ENCODE data around the gene STUM.

Gene STUM

DNA sequence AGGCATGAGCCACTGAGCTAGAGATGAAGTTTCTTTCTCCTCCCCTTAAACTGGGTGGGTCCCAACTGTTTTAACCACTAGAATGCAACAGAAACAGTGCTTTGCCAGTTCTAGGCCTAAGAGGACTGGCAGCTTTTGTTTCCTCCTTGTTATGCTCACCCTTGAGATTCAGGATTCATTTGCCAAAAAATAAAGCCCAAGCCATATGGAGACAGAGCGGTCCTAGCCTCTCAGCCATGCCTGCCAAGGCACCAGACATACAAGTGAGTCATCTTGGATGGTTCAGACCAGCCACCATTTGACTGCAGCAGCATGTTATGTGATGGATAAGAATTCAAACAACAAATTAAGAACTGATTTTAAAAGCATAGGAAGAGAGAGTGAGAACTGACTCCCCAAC lies 38.1 kb upstream of the STUM start:
- Histone ChIP-seq H3K9me2 (replicated peaks; ENCODE audit: insufficient read depth, low read length) (no peaks in the 10 kb centered on the region), H3K27me3 (replicated peaks; ENCODE audit: insufficient read depth, low read length) (no peaks in the 10 kb centered on the region), H3K4me1 (ENCODE audit: low read length) (no peaks in the 10 kb centered on the region), H3F3A (ENCODE audit: insufficient read depth, low read length) (no peaks in the 10 kb centered on the region), H4K20me1 (ENCODE audit: insufficient read depth, low read length) (no peaks in the 10 kb centered on the region), H3K4me3 (ENCODE audit: low read length) (no peak overlapping the region), H3K79me2 (ENCODE audit: low read length) (no peaks in the 10 kb centered on the region), H3K4me2 (ENCODE audit: low read depth, low read length) (no peak overlapping the region), H3K27ac (ENCODE audit: low read length) (no peak overlapping the region), H3K9ac (ENCODE audit: low read length) (no peak overlapping the region), H3K36me3 (replicated peaks; ENCODE audit: insufficient read depth, low read length) (no peaks in the 10 kb centered on the region), H2AFZ (ENCODE audit: low read length) (no peak overlapping the region), H3K9me3 (replicated peaks; ENCODE audit: insufficient read depth, low read length) (no peaks in the 10 kb centered on the region)
- no peak for DNase-seq
- TF ChIP-seq EZH2phosphoT487 (IDR thresholded peaks at IDR 0.05; ENCODE audit: low read length), result no peak
- TF ChIP-seq EZH2 (optimal IDR thresholded peaks at IDR 0.05; ENCODE audit: low read depth, low read length), result no peak
- TF ChIP-seq CTCF (IDR thresholded peaks at IDR 0.05; ENCODE audit: low read length), result no peak

DNA sequence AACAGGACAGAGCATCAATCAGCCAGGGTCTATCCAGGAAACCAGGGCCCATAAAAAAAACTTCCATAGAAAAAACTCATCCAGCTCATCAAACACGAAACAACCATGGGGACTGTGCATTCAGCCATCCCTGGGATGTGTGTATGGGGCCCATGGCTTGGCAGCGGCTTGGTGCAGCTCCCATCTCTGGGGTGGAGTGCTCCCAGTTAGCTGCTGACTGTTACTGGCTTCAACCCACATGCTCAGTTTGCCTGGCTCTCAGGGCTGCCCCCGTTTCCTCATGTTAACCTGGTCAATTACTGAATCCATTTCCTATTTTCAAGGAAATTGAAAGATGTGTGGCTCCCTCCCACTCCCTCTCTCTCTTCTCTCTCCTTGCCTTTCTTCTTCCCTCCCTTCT lies 37.3 kb upstream of the STUM start:
- Histone ChIP-seq H3K4me1 (ENCODE audit: low read length) (no peaks in the 10 kb centered on the region), H3K79me2 (ENCODE audit: low read length) (no peaks in the 10 kb centered on the region), H3K9ac (ENCODE audit: low read length) (no peak overlapping the region), H3K36me3 (replicated peaks; ENCODE audit: insufficient read depth, low read length) (no peaks in the 10 kb centered on the region), H3K27ac (ENCODE audit: low read length) (no peak overlapping the region), H3F3A (ENCODE audit: insufficient read depth, low read length) (no peaks in the 10 kb centered on the region), H3K4me2 (ENCODE audit: low read depth, low read length) (no peak overlapping the region), H3K4me3 (ENCODE audit: low read length) (no peak overlapping the region), H3K27me3 (replicated peaks; ENCODE audit: insufficient read depth, low read length) (no peaks in the 10 kb centered on the region), H2AFZ (ENCODE audit: low read length) (no peak overlapping the region), H4K20me1 (ENCODE audit: insufficient read depth, low read length) (no peaks in the 10 kb centered on the region), H3K9me2 (replicated peaks; ENCODE audit: insufficient read depth, low read length) (no peaks in the 10 kb centered on the region), H3K9me3 (replicated peaks; ENCODE audit: insufficient read depth, low read length) (no peaks in the 10 kb centered on the region)
- TF ChIP-seq CTCF (IDR thresholded peaks at IDR 0.05; ENCODE audit: low read length) (no peak), EZH2 (optimal IDR thresholded peaks at IDR 0.05; ENCODE audit: low read depth, low read length) (no peak), EZH2phosphoT487 (IDR thresholded peaks at IDR 0.05; ENCODE audit: low read length) (no peak)
- no peak for DNase-seq

- Histone ChIP-seq H3K4me1 (ENCODE audit: low read length) (no peaks in the 10 kb centered on the region), H3K4me2 (ENCODE audit: low read depth, low read length) (no peak overlapping the region), H3K9ac (ENCODE audit: low read length) (no peak overlapping the region), H3F3A (ENCODE audit: insufficient read depth, low read length) (no peaks in the 10 kb centered on the region), H3K9me3 (replicated peaks; ENCODE audit: insufficient read depth, low read length) (no peaks in the 10 kb centered on the region), H3K4me3 (ENCODE audit: low read length) (no peak overlapping the region), H3K36me3 (replicated peaks; ENCODE audit: insufficient read depth, low read length) (no peaks in the 10 kb centered on the region), H4K20me1 (ENCODE audit: insufficient read depth, low read length) (no peaks in the 10 kb centered on the region), H3K27me3 (replicated peaks; ENCODE audit: insufficient read depth, low read length) (no peaks in the 10 kb centered on the region), H3K27ac (ENCODE audit: low read length) (no peak overlapping the region), H2AFZ (ENCODE audit: low read length) (no peak overlapping the region), H3K79me2 (ENCODE audit: low read length) (no peaks in the 10 kb centered on the region), H3K9me2 (replicated peaks; ENCODE audit: insufficient read depth, low read length) (no peaks in the 10 kb centered on the region)
- TF ChIP-seq CTCF (IDR thresholded peaks at IDR 0.05; ENCODE audit: low read length) (no peak), EZH2 (optimal IDR thresholded peaks at IDR 0.05; ENCODE audit: low read depth, low read length) (no peak), EZH2phosphoT487 (IDR thresholded peaks at IDR 0.05; ENCODE audit: low read length) (no peak)
- DNase-seq, result no peak
Measured at GRCh38 chr1:226512076-226512728, 36.4 kb upstream of the STUM start.
